ENCODE data around the gene RNF144B.

GRCh38 chr6:18488526-18489270 lies 101.5 kb downstream of the RNF144B start:
- TF ChIP-seq CTCF (IDR thresholded peaks at IDR 0.05 in 8 of 11, conservative IDR thresholded peaks at IDR 0.05 in 3 of 11) (no peak), POLR2A (IDR thresholded peaks at IDR 0.05) (no peak)

Measured in spleen (tissue), 7 donors.